ENCODE measurements around the gene SRR. TPM values are rescaled to one million over a fixed set of nuclear protein-coding genes. Genes with fewer than 3 reads are reported as not detected.

The SRR gene
- total RNA-seq, 4 donors from 2014 or later = 1.4 to 14.4 (median 12.9) TPM

GRCh38 chr17:2338315-2338657, 34.5 kb downstream of the SRR start:
- no peak for TF ChIP-seq CTCF (IDR thresholded peaks at IDR 0.05)
- no peak for TF ChIP-seq POLR2A (IDR thresholded peaks at IDR 0.05)
- intact Hi-C loops (cut with DNase I; ENCODE audit: low total_unique reads) = no loop called here
- WGBS, 2 donors = 8 to 29% methylated on average over 5 of the region's 5 CpGs
- H3K4me3 ChIP-seq (ENCODE audit: low read depth, poor library complexity, severe bottlenecking) = peak overlapping the region; percentile 71
- DNase-seq (ENCODE audit: low spot score in 2 of 2) = no peak

GRCh38 chr17:2343421-2343820, 39.7 kb downstream of the SRR start:
- TF ChIP-seq CTCF (IDR thresholded peaks at IDR 0.05) = no peak
- TF ChIP-seq POLR2A (IDR thresholded peaks at IDR 0.05) = no peak
- intact Hi-C loops (cut with DNase I; ENCODE audit: low total_unique reads) = no loop called here
- 64 to 65% methylated on average over 5 of the region's 5 CpGs for WGBS, 2 donors
- H3K4me3 ChIP-seq (ENCODE audit: low read depth, poor library complexity, severe bottlenecking) = no peak overlapping the region
- DNase-seq (ENCODE audit: low spot score in 2 of 2) = peak in 1 of 2 donors; percentile 81

GRCh38 chr17:2344528-2344927, 40.8 kb downstream of the SRR start:
- WGBS, 2 donors = 83 to 89% methylated on average over 10 of the region's 10 CpGs
- DNase-seq (ENCODE audit: low spot score in 2 of 2) = no peak

GRCh38 chr17:2346475-2346874, 42.7 kb downstream of the SRR start:
- H3K4me3 ChIP-seq (ENCODE audit: low read depth, poor library complexity, severe bottlenecking) = no peak overlapping the region
- 81 to 84% methylated on average over 8 of the region's 8 CpGs for WGBS, 2 donors
- intact Hi-C loops (cut with DNase I; ENCODE audit: low total_unique reads) = no loop called here
- TF ChIP-seq CTCF (IDR thresholded peaks at IDR 0.05) = no peak
- TF ChIP-seq POLR2A (IDR thresholded peaks at IDR 0.05) = no peak
- DNase-seq (ENCODE audit: low spot score in 2 of 2) = peak in 1 of 2 donors; percentile 78

More at GRCh38 chr17:2344528-2344927, 40.8 kb downstream of the SRR start:
- H3K4me3 ChIP-seq (ENCODE audit: low read depth, poor library complexity, severe bottlenecking) = no peak overlapping the region
- TF ChIP-seq CTCF (IDR thresholded peaks at IDR 0.05) = no peak
- TF ChIP-seq POLR2A (IDR thresholded peaks at IDR 0.05) = no peak
- intact Hi-C loops (cut with DNase I; ENCODE audit: low total_unique reads) = no loop called here

- 65% methylated on average over 11 of the region's 11 CpGs for WGBS, 2 donors
These were observed 44.3 kb downstream of the SRR start for GRCh38 chr17:2347805-2348685.

More at GRCh38 chr17:2347805-2348685, 44.3 kb downstream of the SRR start:
- intact Hi-C loops (cut with DNase I; ENCODE audit: low total_unique reads) = no loop called here
- TF ChIP-seq CTCF (IDR thresholded peaks at IDR 0.05) = no peak
- no peak for TF ChIP-seq POLR2A (IDR thresholded peaks at IDR 0.05)
- peak in 1 of 2 donors; percentile 81 for DNase-seq (ENCODE audit: low spot score in 2 of 2)
- H3K4me3 ChIP-seq (ENCODE audit: low read depth, poor library complexity, severe bottlenecking) = no peak overlapping the region

Measured in lower leg skin (tissue), 4 donors.